Upper lobe of left lung (tissue), 6 donors: ENCODE measurements around the gene HOXD12. TPM values are rescaled to one million over a fixed set of nuclear protein-coding genes. Genes with fewer than 3 reads are reported as not detected.
A peak's percentile ranks its signal among the peaks of the same experiment; 100 is the strongest.

Experiments used
- ATAC-seq, 2 donors: fragments of 200-7000 bp; cut with Tn5 transposase; one replicate each; pipeline ENCODE4 v1.9.1; 2022; ENCODE audit warnings: mild to moderate bottlenecking in 2 of 2, moderate library complexity in 2 of 2; ENCODE audit not compliant: low FRiP score in 2 of 2
- DNase-seq, 2 donors: peaks; one replicate each; pipeline ENCODE4 v3.0.0-alpha.2; 2019 to 2020
- H3K27ac ChIP-seq, 4 donors: fragments of 200-600 bp; sonication (generic); one replicate each; pipeline ENCODE4 v1.5.1; 2016 to 2019
- H3K27me3 ChIP-seq, 4 donors: fragments of 200-600 bp; sonication (generic); one replicate each; pipeline ENCODE4 v1.5.1; 2017 to 2019
- H3K36me3 ChIP-seq, 4 donors: fragments of 200-600 bp; sonication (generic); one replicate each; pipeline ENCODE4 v1.5.1; 2016 to 2019
- H3K4me1 ChIP-seq, 4 donors: fragments of 200-600 bp; sonication (generic); one replicate each; pipeline ENCODE4 v1.5.1; 2018 to 2019
- H3K4me3 ChIP-seq, 4 donors: fragments of 200-600 bp; sonication (generic); one replicate each; pipeline ENCODE4 v1.5.1; 2017 to 2019; ENCODE audit warnings: mild to moderate bottlenecking in 2 of 4, moderate library complexity in 1 of 4
- H3K9me3 ChIP-seq, 4 donors: fragments of 200-600 bp; sonication (generic); one replicate each; pipeline ENCODE4 v1.5.1; 2018 to 2019
- CTCF ChIP-seq, 6 experiments: fragments of 450-650 bp in 4 of 6; fragments of 200-600 bp in 2 of 6; sonication (generic) in 2 of 6; IDR thresholded peaks; one replicate each; pipeline ENCODE4 v1.5.1; 2016 to 2019; ENCODE audit warnings: antibody characterized with exemption in 6 of 6
- EP300 ChIP-seq, 4 donors: sonication (generic); formaldehyde crosslinking; IDR thresholded peaks; one replicate each; pipeline ENCODE4 v1.5.1; 2017; ENCODE audit warnings: antibody characterized with exemption in 4 of 4, control low read depth in 2 of 4
- POLR2A ChIP-seq, 4 donors: fragments of 450-650 bp; IDR thresholded peaks; one replicate each; pipeline ENCODE4 v1.5.1; 2016 to 2017; ENCODE audit warnings: antibody characterized with exemption in 4 of 4, mild to moderate bottlenecking in 2 of 4
- POLR2AphosphoS5 ChIP-seq, 2 donors: sonication (generic); formaldehyde crosslinking; IDR thresholded peaks; one replicate each; pipeline ENCODE4 v1.5.1; 2017; ENCODE audit warnings: antibody characterized with exemption in 2 of 2
- WGBS, 2 donors: methylation state at CpG; one replicate each; pipeline ENCODE4 v1.1.5; 2017 to 2018; 5-methylcytosine and 5-hydroxymethylcytosine counted together
- total RNA-seq, 6 donors: library from RNA; depleted of rRNA in 4 of 6; stranded (reverse); fragments of >200 nt in 4 of 6; gene quantifications; one replicate each; pipeline versions ENCODE4 v1.1.0 to v1.2.1, GENCODE V29; 2016 to 2021
- donor health status: DM: no; HTN: no; CAD: no; lungs with moderate emphysema.
- donor health status: DM: no; HTN: yes; CAD: no; lungs with severe emphysema.

Gene HOXD12
- total RNA-seq, 6 donors from 2014 or later: not detected

GRCh38 chr2:176122683-176123410, 23.3 kb downstream of the HOXD12 start, which contains the start of gene HOXD9:
Gene HOXD9 (plus strand): TSS chr2:176122719. CDS start chr2:176122769, 50 bp downstream.
- ATAC-seq (peak in 1 of 2 donors; percentile 73), DNase-seq (peak in 1 of 2 donors; percentile 83)
- H3K9me3 ChIP-seq: peaks cover 0 to 5% (median 0%) of the 10 kb centered on the region in 4 donors
- peak within 1 kb of the TSS in 3 of 4 donors; percentile 5 to 40 (median 37) for H3K4me3 ChIP-seq
- no peaks in the 10 kb centered on the region for H3K36me3 ChIP-seq
- WGBS, 2 donors: 5 to 7% methylated on average over 19 to 33 of the region's 84 CpGs
- peaks cover 3 to 84% (median 52%) of the 10 kb centered on the region in 4 donors for H3K27me3 ChIP-seq
- TF ChIP-seq POLR2A (IDR thresholded peaks at IDR 0.05) (no peak), POLR2AphosphoS5 (IDR thresholded peaks at IDR 0.05) (no peak), EP300 (IDR thresholded peaks at IDR 0.05) (no peak), CTCF (IDR thresholded peaks at IDR 0.05) (no peak)
- no peak within 1 kb of the TSS for H3K27ac ChIP-seq
- peaks cover 13 to 24% (median 22%) of the 10 kb centered on the region in 4 donors for H3K4me1 ChIP-seq

- no peak overlapping the region for H3K27ac ChIP-seq
- H3K36me3 ChIP-seq: no peaks in the 10 kb centered on the region
- H3K9me3 ChIP-seq: peaks cover 0 to 5% (median 0%) of the 10 kb centered on the region in 4 donors
- peak overlapping the region in 2 of 4 donors; percentile 37 to 40 for H3K4me3 ChIP-seq
- 8 to 10% methylated on average over 33 to 40 of the region's 40 CpGs for WGBS, 2 donors
- DNase-seq (no peak), ATAC-seq (no peak)
- peaks cover 1 to 84% (median 55%) of the 10 kb centered on the region in 4 donors for H3K27me3 ChIP-seq
- peaks cover 13 to 27% (median 22%) of the 10 kb centered on the region in 4 donors for H3K4me1 ChIP-seq
- TF ChIP-seq POLR2A (IDR thresholded peaks at IDR 0.05): no peak
- no peak for TF ChIP-seq POLR2AphosphoS5 (IDR thresholded peaks at IDR 0.05)
- TF ChIP-seq CTCF (IDR thresholded peaks at IDR 0.05): no peak
- TF ChIP-seq EP300 (IDR thresholded peaks at IDR 0.05): no peak
Measured at GRCh38 chr2:176123411-176124109, 24.0 kb downstream of the HOXD12 start.

GRCh38 chr2:176124110-176124946, 24.7 kb downstream of the HOXD12 start:
- Histone ChIP-seq H3K36me3 (no peaks in the 10 kb centered on the region), H3K27ac (no peak overlapping the region), H3K4me3 (no peak overlapping the region), H3K27me3 (peaks cover 1 to 84% (median 59%) of the 10 kb centered on the region in 4 donors), H3K4me1 (peaks cover 16 to 35% (median 23%) of the 10 kb centered on the region in 4 donors), H3K9me3 (peaks cover 0 to 5% (median 0%) of the 10 kb centered on the region in 4 donors)
- DNase-seq: no peak
- TF ChIP-seq POLR2A (IDR thresholded peaks at IDR 0.05) (no peak), POLR2AphosphoS5 (IDR thresholded peaks at IDR 0.05) (no peak)
- ATAC-seq: no peak
- 8 to 11% methylated on average over 14 to 15 of the region's 34 CpGs for WGBS, 2 donors

- TF ChIP-seq POLR2A (IDR thresholded peaks at IDR 0.05): no peak
- no peak for TF ChIP-seq POLR2AphosphoS5 (IDR thresholded peaks at IDR 0.05)
- no peak for TF ChIP-seq CTCF (IDR thresholded peaks at IDR 0.05)
- TF ChIP-seq EP300 (IDR thresholded peaks at IDR 0.05): no peak
- no peak for ATAC-seq
- Histone ChIP-seq H3K4me1 (peaks cover 21 to 43% (median 30%) of the 10 kb centered on the region in 4 donors), H3K36me3 (no peaks in the 10 kb centered on the region), H3K4me3 (no peak overlapping the region), H3K27ac (no peak overlapping the region), H3K9me3 (peaks cover 0 to 5% (median 0%) of the 10 kb centered on the region in 4 donors), H3K27me3 (peaks cover 1 to 85% (median 63%) of the 10 kb centered on the region in 4 donors)
- WGBS, 2 donors: 21 to 33% methylated on average over 7 to 9 of the region's 9 CpGs
- DNase-seq: no peak
Measured at GRCh38 chr2:176124947-176125771, 25.6 kb downstream of the HOXD12 start.
